ENCODE measurements around the gene AQP6. TPM values are rescaled to one million over a fixed set of nuclear protein-coding genes. Genes with fewer than 3 reads are reported as not detected.

Gene AQP6
- total RNA-seq, 2 experiments from 2014 or later: not detected

DNA sequence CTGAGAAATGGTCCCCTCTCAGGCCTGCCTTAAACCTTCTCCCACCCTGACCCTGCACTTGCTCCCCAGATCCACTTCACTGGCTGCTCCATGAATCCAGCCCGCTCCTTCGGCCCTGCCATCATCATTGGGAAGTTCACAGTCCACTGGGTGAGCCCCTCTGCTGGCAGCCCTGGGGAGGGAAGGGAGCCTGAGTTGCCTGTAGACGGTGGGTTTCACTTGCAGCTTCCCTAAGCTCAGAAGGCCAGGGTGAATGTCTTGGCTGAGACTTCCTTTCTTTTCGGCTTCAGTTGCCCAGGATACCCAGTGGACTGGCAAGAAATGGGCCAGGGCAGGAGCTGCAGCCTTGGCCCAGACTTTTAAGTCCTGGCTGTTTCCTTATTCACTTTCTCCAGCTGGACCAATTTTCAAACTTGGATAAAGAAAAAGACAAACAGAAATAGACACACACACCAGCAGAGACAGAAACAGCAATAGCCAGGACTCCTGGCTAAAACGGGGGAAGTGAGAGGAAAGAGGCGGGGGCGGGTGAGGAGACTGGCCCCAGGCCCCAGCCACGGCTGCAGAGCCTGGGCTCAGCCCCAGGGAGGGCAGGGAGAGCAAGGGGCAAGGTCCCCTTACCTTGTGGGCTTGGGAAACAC is 2.0 kb downstream of the AQP6 start:
- Histone ChIP-seq H3K79me2 (ENCODE audit: insufficient read depth, low read depth, low read length) (no peaks in the 10 kb centered on the region), H3K9me2 (ENCODE audit: insufficient read depth, low read length) (no peaks in the 10 kb centered on the region), H3K36me3 (ENCODE audit: insufficient read depth, low read length) (no peaks in the 10 kb centered on the region), H3K4me3 (ENCODE audit: low read depth, low read length, poor library complexity, severe bottlenecking) (no peak overlapping the region), H3K9me3 (ENCODE audit: low read length) (no peaks in the 10 kb centered on the region), H3K4me1 (ENCODE audit: insufficient read depth, low read length, poor library complexity, severe bottlenecking) (no peaks in the 10 kb centered on the region), H3K27ac (ENCODE audit: low read depth, low read length, poor library complexity, severe bottlenecking) (no peak overlapping the region), H4K20me1 (ENCODE audit: insufficient read depth, low read length) (no peaks in the 10 kb centered on the region), H3K4me2 (ENCODE audit: low read length) (no peak overlapping the region), H2AFZ (ENCODE audit: low read length) (no peak overlapping the region)
- no TSS peak for BruUV-seq (replicated peaks)
- CTCF ChIA-PET (ENCODE audit: unreplicated experiment): no interaction called here
- TF ChIP-seq, protein P1, sequence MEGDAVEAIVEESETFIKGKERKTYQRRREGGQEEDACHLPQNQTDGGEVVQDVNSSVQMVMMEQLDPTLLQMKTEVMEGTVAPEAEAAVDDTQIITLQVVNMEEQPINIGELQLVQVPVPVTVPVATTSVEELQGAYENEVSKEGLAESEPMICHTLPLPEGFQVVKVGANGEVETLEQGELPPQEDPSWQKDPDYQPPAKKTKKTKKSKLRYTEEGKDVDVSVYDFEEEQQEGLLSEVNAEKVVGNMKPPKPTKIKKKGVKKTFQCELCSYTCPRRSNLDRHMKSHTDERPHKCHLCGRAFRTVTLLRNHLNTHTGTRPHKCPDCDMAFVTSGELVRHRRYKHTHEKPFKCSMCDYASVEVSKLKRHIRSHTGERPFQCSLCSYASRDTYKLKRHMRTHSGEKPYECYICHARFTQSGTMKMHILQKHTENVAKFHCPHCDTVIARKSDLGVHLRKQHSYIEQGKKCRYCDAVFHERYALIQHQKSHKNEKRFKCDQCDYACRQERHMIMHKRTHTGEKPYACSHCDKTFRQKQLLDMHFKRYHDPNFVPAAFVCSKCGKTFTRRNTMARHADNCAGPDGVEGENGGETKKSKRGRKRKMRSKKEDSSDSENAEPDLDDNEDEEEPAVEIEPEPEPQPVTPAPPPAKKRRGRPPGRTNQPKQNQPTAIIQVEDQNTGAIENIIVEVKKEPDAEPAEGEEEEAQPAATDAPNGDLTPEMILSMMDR (conservative IDR thresholded peaks at IDR 0.05; ENCODE audit: low read length): no peak
- TF ChIP-seq EZH2phosphoT487 (IDR thresholded peaks at IDR 0.05; ENCODE audit: borderline replicate concordance, low read depth, low read length): no peak
- intact Hi-C loops (cut with micrococcal nuclease; ENCODE audit: unreplicated experiment): no loop called here
- POLR2A ChIA-PET: no interaction called here
- DNase-seq (ENCODE audit: low spot score): no peak

DNA sequence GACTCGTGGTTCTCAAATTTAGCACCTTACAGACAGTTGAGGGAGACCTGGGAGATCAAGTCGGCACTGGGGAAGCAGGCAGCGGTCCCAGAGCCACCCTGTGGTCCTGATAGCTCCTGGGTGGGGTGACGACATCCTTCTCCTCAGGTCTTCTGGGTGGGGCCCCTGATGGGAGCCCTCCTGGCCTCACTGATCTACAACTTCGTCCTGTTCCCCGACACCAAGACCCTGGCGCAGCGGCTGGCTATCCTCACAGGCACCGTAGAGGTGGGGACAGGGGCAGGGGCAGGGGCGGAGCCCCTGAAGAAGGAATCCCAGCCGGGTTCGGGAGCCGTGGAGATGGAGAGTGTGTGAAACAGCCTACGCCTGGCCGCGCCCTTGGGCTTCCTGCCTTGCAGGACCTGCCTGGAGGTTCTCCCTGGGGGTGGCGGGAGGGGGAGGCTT is 2.6 kb downstream of the AQP6 start:
- Histone ChIP-seq H2AFZ (ENCODE audit: low read length) (no peak overlapping the region), H3K9me3 (ENCODE audit: low read length) (no peaks in the 10 kb centered on the region), H3K4me2 (ENCODE audit: low read length) (no peak overlapping the region), H3K36me3 (ENCODE audit: insufficient read depth, low read length) (no peaks in the 10 kb centered on the region), H3K4me3 (ENCODE audit: low read depth, low read length, poor library complexity, severe bottlenecking) (no peak overlapping the region), H3K27ac (ENCODE audit: low read depth, low read length, poor library complexity, severe bottlenecking) (no peak overlapping the region), H4K20me1 (ENCODE audit: insufficient read depth, low read length) (no peaks in the 10 kb centered on the region), H3K79me2 (ENCODE audit: insufficient read depth, low read depth, low read length) (no peaks in the 10 kb centered on the region), H3K4me1 (ENCODE audit: insufficient read depth, low read length, poor library complexity, severe bottlenecking) (no peaks in the 10 kb centered on the region), H3K9me2 (ENCODE audit: insufficient read depth, low read length) (no peaks in the 10 kb centered on the region)
- CTCF ChIA-PET (ENCODE audit: unreplicated experiment): interaction anchor here (0.7 kb wide), 1 partner anchor 31 kb away, joined by 3 read pairs; no protein-coding TSS in a partner anchor
- BruUV-seq (replicated peaks): no TSS peak
- POLR2A ChIA-PET: no interaction called here
- intact Hi-C loops (cut with micrococcal nuclease; ENCODE audit: unreplicated experiment): no loop called here
- TF ChIP-seq, protein P1 (conservative IDR thresholded peaks at IDR 0.05; ENCODE audit: low read length): no peak
- TF ChIP-seq EZH2phosphoT487 (IDR thresholded peaks at IDR 0.05; ENCODE audit: borderline replicate concordance, low read depth, low read length): no peak
- no peak for DNase-seq (ENCODE audit: low spot score)

DNA sequence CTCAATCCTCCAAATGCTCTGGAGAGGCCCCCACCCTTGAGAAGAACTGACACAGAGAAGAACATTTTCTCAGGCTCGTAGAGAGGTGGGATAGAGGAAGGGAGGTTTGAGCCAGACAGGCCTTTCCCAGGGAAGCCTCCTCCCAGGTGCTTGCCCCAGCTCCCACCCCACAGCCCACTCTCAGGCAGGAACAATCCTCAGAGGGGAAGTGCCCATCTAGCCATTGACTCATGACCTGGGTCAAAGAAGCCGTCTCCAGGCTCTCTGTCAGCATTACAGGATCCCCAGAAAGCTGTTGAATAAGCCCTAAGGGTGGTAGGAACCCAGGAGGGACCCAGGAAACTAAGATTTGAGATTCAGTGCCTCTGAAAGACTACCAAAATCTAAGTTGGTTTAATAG is 3.8 kb downstream of the AQP6 start:
- Histone ChIP-seq H2AFZ (ENCODE audit: low read length) (no peak overlapping the region), H3K4me1 (ENCODE audit: insufficient read depth, low read length, poor library complexity, severe bottlenecking) (no peaks in the 10 kb centered on the region), H3K36me3 (ENCODE audit: insufficient read depth, low read length) (no peaks in the 10 kb centered on the region), H4K20me1 (ENCODE audit: insufficient read depth, low read length) (no peaks in the 10 kb centered on the region), H3K4me2 (ENCODE audit: low read length) (no peak overlapping the region), H3K4me3 (ENCODE audit: low read depth, low read length, poor library complexity, severe bottlenecking) (no peak overlapping the region), H3K9me2 (ENCODE audit: insufficient read depth, low read length) (no peaks in the 10 kb centered on the region), H3K27ac (ENCODE audit: low read depth, low read length, poor library complexity, severe bottlenecking) (no peak overlapping the region), H3K79me2 (ENCODE audit: insufficient read depth, low read depth, low read length) (no peaks in the 10 kb centered on the region), H3K9me3 (ENCODE audit: low read length) (no peaks in the 10 kb centered on the region)
- TF ChIP-seq, protein P1 (conservative IDR thresholded peaks at IDR 0.05; ENCODE audit: low read length): no peak
- TF ChIP-seq EZH2phosphoT487 (IDR thresholded peaks at IDR 0.05; ENCODE audit: borderline replicate concordance, low read depth, low read length): no peak
- no peak for DNase-seq (ENCODE audit: low spot score)
- intact Hi-C loops (cut with micrococcal nuclease; ENCODE audit: unreplicated experiment): no loop called here
- no TSS peak for BruUV-seq (replicated peaks)
- ChIA-PET CTCF (ENCODE audit: unreplicated experiment) (no interaction called here), POLR2A (no interaction called here)

Data from OCI-LY7 (cell line).